GM19239 (cell line): Measurements from ENCODE around the gene UBE2F.
"Not testable (repeated sequence)": the region's sequence is repeated elsewhere in the genome, so short reads cannot be mapped to it uniquely, and the experiment has no call there.

Experiments
- DNase-seq: peaks from one replicate; pipeline ENCODE4 v3.0.0; 2011; ENCODE audit warnings: low spot score; ENCODE audit not compliant: insufficient read length
- FAIRE-seq: peaks from 2 replicates; lab custom pipeline; 2011; peaks lifted over from hg19 to GRCh38; lab: Jason Lieb, UNC

Gene UBE2F

GRCh38 chr2:238010572-238010971 is 43.8 kb downstream of the UBE2F start:
- DNase-seq = no peak
- no peak for FAIRE-seq

DNA sequence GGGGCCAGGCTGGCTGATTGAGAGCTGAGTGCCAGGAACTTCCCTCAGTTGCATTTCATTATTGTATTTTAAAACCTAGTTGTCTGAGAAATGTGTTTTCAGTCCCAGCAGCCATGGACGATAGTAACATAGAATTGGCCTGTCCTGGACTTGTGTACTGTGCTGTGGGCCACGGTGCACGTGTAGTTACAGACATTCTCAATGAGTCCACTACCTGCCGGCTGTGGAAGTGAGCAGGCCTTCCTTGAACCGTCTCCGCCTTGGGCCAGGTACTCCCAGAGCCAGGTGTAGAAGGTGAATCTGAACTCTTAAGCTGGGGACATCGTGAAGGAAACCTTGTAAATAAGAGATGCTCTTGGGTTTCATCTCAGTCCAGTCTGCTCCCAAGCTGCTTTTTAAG is 47.0 kb downstream of the UBE2F start:
- DNase-seq = no peak
- FAIRE-seq = no peak

DNA sequence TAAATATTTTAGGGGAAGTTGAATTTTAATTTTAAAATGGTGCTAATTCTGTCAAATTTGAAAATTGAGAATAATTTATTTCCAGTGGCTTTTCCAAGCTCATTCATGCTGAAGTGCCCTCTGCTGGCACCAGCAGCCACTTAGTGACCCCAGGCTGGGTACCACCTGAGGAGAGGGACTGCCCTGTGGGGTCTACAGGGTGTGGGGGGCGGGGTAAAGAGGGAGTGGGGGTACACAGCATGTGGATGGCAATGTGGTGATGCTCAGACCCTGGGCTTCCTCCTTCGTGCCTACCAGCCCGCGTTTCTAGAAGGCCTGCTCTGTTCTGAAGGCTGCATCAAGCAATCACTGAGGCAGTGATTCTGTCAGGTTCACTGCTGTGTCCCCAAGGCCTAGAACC is 48.9 kb downstream of the UBE2F start:
- FAIRE-seq (no peak), DNase-seq (no peak)

- FAIRE-seq (no peak), DNase-seq (no peak)
These were observed 49.7 kb downstream of the UBE2F start for GRCh38 chr2:238016526-238016925.

- DNase-seq = no peak
- no peak for FAIRE-seq
These were observed 53.1 kb downstream of the UBE2F start for GRCh38 chr2:238019962-238020361.

DNA sequence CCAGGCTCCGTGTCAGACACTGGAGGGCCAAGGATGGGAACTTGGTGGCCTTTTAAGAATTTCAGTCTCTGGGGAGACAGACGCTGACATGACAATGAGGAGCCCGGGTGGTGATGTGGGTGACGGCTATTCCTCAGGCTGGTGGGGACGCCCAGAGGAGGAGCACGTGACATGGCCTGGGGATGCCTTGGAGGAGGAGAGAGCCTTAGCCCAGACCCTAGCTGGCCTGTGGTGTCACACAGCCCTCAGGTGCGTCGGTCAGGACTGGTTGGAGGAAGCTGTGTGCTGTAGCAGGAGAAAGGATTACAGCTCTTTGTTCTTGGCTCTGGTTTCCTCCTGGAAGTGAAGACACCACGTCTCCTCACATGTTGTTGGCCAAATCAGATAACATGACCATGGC is 54.0 kb downstream of the UBE2F start:
- FAIRE-seq (no peak), DNase-seq (no peak)

- no peak for DNase-seq
- no peak for FAIRE-seq
These were observed 54.5 kb downstream of the UBE2F start for GRCh38 chr2:238021327-238021726.

- DNase-seq (no peak), FAIRE-seq (no peak)
These were observed 55.9 kb downstream of the UBE2F start for GRCh38 chr2:238022594-238023157.

DNA sequence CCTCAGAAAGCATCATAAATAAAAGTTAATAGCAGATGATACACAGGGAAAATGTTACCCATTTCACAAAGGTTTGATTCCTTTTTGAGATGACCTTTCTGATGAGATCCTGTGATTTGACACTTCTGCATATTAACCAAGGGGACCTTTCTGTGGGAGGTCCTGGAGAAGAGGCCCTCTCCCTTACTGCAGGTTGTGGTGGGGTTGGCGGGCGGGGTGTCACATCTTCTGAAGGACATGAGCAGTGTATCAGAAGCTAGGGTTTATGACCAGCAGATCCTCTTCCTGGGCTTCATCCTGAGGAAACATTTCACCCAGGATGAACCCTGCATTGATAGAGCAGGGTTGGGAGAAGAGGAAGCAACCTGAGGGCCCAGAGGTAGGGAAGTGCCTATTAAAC is 56.8 kb downstream of the UBE2F start:
- DNase-seq = no peak
- no peak for FAIRE-seq

DNA sequence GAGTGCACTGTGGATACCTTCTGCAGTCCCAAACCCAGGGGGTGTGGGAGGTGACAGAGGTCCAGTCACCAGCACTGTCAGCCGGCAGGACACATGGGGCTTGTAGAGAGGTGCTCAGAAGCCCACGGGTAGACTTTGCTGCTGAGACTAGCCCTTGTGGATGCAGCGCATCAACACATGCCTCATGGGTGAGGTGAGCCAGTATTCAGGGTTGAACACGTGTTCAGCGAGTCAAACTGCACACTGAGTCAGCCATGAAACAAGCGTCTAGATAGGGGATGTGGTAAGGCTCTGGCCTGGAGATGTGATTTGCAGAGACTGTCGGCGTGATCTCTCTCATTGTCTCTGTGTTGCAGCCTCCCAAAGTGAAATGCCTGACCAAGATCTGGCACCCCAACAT is 58.2 kb downstream of the UBE2F start:
- DNase-seq (no peak), FAIRE-seq (no peak)

DNA sequence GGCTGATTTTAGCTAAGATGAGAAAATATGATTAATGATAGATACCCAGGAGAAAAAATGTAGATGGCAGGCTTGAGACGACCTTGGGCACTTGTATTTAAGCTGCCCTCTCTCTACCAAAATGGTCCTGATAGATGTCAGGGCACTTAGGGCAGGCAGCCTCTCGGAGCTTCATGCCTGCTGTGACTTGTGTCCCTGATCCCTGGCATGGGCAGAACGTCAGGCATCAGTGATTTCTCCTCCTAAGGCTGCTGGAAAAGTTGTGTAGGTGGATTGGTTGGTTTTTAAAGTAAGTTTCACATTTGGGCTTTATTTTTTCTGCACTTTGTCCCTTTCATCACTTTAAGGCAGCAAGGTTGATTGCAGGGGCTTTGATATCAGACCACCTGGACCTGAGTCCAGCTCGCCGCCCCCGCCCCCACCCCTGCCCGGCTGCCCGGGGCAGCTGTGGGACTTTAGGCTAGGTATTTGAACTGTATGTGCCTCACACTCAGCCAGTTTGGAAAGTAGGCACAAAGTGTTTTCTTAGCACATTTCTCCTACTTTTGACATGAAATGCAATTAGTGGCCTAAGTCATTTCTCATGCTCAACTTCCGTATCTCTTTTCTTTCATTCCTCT is 59.0 kb downstream of the UBE2F start:
- no peak for FAIRE-seq
- no peak for DNase-seq

- no peak for DNase-seq
- no peak for FAIRE-seq
These were observed 60.2 kb downstream of the UBE2F start for GRCh38 chr2:238027058-238027457.

DNA sequence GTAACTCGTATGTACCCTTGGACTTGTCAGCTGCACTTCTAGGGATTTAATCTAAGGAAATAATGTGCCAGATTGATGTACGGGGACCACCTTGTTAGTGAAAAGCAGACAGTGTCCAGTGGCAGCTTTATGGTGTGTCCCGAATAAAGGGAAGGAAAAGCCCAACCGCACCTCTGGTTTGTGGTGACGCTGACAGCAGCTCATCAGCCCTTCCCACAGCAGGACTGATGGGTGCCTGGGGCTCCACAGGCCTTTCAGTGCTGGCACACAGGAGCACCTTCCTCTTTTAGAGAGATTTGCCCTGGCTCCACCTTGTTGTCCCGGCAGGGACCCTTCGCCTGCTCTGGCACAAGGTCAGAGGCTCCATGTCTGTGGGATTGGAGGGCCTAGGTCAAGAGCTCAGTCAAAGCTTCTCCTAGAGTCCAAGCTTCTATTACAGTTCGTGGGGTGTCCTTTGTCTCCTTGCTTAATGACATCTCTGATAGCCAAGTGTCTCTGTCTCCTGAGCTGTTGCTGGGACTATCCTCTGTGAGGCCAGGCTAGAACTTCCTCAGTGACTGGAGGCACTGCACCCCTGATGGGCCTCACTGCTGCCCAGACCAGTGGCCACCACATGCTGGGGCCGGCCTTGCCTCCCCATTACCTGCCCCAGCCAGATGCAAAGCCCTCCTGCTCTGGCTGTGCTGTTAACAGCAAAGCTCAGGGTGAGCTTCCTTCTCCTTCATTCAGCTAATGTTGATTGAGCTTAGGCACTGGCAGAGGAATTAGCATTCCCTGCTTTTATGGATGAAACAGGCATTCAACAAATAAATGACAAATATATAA is 61.0 kb downstream of the UBE2F start:
- DNase-seq (no peak), FAIRE-seq (no peak)

DNA sequence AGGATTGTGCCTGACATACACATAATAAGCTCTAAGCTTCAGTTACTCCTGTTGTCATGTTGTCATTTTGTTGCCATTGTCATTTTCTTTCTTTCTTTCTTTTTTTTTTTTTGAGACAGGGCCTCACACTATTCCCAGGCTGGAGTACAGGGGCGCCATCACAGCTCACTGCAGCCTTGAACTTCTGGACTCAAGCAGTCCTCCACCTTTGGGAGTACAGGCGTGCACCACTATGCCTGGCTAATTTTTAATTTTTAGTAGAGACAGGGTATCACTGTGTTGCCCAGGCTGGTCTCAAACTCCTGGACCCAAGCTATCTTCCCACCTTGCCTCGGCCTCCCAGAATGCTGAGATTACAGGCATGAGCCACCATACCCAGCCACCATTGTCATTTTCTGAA is 63.0 kb downstream of the UBE2F start:
- FAIRE-seq (no peak), DNase-seq (no peak)

DNA sequence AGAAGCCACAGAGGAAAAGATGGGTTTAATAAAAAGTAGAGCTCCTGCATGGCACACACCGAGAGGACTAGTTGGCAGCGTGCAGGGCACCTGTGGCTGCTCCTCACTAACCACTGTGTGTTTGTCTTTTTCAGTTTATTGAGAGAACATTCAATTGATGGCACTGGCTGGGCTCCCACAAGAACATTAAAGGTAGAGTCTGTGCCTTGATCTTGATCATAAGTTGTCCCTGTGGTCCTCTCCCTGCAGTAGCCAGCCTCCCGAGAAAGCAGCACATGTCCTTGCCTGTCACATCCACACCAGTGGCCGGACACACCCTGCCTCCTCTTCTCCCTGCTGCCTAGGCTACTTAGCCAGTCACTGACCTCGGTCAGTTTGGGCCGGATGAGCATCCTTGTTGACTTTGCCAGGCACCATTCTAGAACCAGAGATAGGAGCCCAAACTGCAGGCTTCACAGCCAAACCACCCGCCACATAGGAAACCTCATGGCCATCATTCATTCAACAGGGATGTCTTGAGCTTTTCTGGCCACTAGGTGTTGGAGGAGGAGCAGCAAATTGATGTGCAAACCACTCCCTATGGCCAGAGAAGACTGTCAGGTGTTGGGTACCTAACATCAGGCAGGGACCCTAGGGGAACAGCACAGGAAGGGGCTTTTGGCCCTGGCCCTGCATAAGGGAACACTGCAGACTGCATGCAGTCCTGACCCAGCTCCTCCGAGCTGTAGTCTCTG is 63.8 kb downstream of the UBE2F start:
- no peak for DNase-seq
- no peak for FAIRE-seq

DNA sequence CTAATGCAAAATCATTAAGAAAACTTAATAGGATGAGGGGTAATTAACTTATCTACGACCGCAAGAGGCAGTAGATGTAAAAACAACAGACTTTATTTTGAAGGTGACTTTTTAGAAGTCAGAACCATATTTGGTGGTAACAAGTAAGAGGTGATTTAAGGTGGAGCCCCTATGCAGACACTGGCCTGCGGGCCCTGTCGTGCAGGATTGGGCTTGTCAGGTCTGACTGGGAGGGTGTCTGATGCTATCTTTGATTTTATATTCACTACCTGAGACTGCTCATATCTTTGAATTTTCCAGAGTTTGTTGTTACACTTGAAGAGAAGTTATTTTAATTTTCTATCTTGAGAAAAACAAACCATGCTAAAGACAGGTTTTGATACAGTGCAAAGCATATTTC is 64.9 kb downstream of the UBE2F start:
- DNase-seq (no peak), FAIRE-seq (no peak)

DNA sequence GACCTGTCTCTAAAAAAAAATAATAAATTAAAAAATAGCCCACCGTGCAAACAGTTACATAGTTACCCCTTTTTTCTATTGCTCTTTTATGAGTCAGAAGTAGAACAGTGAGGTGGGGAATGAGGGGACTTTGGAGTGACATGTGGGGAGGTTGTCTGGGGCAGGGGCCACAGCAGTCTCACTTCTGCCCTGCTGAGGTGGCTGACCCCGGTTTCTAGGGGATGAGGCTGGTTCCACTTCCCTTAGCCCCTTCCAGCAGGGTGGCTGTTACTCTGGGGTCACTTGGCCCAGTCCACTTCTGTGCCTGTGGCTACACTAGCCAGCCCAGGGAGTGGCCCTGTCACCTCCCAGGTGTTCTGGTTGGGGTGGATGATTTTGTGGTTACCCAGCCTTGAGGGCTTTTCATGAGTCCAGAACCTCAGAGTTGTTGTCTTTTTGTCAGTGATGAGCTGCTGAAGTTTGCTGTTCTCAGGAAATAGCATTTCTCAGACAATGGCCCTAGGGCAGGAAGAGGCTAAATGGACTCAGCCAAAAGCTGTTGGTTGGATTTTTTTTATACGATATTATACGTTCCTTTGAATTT is 66.0 kb downstream of the UBE2F start:
- no peak for DNase-seq
- no peak for FAIRE-seq

GRCh38 chr2:238033991-238034390 is 67.2 kb downstream of the UBE2F start:
- DNase-seq, FAIRE-seq: not testable (repeated sequence)

DNA sequence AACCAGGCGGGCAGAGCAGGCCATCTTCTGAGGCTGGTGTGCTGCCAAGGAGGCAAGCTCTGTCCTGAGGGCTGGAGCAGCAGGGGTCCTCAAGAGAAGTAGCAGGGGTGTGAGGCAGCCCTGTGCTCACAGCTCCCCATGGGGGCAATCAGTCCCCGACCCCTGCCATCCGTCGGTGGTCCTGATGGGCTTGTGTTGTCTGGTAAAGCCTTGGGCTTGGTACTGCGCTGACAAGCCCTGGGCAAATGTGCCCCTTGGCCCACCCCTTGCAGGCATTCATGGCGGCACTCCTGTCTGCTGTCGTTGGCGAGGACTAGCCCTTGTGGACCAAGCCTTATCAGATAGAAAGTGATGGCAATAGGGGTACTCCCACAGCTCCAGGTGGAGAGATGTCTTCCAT is 71.4 kb downstream of the UBE2F start:
- DNase-seq (no peak), FAIRE-seq (no peak)

DNA sequence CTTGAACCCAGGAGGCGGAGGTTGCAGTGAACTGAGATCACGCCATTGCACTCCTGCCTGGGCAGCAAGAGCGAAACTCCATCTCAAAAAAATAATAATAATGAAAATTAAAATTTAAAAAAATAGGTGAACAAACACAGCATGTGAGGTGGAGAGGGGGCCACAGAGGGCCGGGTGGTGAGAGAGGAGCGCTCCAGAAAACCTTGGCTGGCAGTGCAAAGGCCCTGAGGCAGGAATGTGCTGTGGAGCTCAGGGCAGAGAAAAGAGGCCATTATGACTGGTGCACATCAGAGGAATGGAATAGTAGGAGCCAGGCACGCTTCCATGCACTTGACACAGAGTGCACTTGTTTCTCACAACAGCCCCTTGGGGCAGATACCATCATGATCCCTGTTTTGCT is 72.3 kb downstream of the UBE2F start:
- no peak for FAIRE-seq

GRCh38 chr2:238039985-238040384 is 73.2 kb downstream of the UBE2F start:
- FAIRE-seq = no peak
- DNase-seq = no peak

More for the DNA sequence above, 72.3 kb downstream of the UBE2F start:
- no peak for DNase-seq
